ENCODE data around the gene ARHGAP15. TPM values are rescaled to one million over a fixed set of nuclear protein-coding genes. Genes with fewer than 3 reads are reported as not detected.

Gene ARHGAP15
- total and polyA plus RNA-seq, 2 experiments from 2014 or later, result 0.26 TPM; not detected in 1

DNA sequence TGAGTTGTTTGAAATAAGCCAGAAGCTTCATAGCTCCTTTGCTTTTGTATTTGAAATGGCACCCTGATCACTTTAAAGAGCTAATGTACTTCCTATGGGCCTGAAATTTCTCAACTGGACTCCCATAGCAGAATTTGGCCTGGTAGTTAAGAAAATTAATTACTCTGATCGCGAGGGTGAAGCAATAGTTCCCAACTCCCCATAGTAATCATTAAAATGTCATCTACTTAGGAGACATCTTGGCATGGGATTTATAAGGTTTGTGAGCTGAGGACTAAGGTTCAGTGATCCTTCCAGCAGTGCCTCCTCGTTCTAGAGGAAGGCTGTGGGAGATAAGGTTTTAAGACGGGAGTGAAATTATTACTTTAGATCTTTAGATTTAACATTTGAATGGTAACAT lies 581.0 kb downstream of the ARHGAP15 start (continued):
- TF ChIP-seq, protein P1, sequence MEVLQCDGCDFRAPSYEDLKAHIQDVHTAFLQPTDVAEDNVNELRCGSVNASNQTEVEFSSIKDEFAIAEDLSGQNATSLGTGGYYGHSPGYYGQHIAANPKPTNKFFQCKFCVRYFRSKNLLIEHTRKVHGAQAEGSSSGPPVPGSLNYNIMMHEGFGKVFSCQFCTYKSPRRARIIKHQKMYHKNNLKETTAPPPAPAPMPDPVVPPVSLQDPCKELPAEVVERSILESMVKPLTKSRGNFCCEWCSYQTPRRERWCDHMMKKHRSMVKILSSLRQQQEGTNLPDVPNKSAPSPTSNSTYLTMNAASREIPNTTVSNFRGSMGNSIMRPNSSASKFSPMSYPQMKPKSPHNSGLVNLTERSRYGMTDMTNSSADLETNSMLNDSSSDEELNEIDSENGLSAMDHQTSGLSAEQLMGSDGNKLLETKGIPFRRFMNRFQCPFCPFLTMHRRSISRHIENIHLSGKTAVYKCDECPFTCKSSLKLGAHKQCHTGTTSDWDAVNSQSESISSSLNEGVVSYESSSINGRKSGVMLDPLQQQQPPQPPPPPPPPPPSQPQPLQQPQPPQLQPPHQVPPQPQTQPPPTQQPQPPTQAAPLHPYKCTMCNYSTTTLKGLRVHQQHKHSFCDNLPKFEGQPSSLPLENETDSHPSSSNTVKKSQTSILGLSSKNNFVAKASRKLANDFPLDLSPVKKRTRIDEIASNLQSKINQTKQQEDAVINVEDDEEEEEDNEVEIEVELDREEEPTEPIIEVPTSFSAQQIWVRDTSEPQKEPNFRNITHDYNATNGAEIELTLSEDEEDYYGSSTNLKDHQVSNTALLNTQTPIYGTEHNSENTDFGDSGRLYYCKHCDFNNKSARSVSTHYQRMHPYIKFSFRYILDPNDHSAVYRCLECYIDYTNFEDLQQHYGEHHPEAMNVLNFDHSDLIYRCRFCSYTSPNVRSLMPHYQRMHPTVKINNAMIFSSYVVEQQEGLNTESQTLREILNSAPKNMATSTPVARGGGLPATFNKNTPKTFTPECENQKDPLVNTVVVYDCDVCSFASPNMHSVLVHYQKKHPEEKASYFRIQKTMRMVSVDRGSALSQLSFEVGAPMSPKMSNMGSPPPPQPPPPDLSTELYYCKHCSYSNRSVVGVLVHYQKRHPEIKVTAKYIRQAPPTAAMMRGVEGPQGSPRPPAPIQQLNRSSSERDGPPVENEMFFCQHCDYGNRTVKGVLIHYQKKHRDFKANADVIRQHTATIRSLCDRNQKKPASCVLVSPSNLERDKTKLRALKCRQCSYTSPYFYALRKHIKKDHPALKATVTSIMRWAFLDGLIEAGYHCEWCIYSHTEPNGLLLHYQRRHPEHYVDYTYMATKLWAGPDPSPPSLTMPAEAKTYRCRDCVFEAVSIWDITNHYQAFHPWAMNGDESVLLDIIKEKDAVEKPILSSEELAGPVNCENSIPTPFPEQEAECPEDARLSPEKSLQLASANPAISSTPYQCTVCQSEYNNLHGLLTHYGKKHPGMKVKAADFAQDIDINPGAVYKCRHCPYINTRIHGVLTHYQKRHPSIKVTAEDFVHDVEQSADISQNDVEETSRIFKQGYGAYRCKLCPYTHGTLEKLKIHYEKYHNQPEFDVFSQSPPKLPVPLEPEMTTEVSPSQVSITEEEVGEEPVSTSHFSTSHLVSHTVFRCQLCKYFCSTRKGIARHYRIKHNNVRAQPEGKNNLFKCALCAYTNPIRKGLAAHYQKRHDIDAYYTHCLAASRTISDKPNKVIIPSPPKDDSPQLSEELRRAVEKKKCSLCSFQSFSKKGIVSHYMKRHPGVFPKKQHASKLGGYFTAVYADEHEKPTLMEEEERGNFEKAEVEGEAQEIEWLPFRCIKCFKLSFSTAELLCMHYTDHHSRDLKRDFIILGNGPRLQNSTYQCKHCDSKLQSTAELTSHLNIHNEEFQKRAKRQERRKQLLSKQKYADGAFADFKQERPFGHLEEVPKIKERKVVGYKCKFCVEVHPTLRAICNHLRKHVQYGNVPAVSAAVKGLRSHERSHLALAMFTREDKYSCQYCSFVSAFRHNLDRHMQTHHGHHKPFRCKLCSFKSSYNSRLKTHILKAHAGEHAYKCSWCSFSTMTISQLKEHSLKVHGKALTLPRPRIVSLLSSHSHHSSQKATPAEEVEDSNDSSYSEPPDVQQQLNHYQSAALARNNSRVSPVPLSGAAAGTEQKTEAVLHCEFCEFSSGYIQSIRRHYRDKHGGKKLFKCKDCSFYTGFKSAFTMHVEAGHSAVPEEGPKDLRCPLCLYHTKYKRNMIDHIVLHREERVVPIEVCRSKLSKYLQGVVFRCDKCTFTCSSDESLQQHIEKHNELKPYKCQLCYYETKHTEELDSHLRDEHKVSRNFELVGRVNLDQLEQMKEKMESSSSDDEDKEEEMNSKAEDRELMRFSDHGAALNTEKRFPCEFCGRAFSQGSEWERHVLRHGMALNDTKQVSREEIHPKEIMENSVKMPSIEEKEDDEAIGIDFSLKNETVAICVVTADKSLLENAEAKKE (CRISPR knock-in tag; IDR thresholded peaks at IDR 0.05), result no peak
- TF ChIP-seq JUNB (IDR thresholded peaks at IDR 0.05; ENCODE audit: unreplicated experiment) (no peak), ZNF331 (CRISPR knock-in tag; IDR thresholded peaks at IDR 0.05; ENCODE audit: low read depth) (no peak)

DNA sequence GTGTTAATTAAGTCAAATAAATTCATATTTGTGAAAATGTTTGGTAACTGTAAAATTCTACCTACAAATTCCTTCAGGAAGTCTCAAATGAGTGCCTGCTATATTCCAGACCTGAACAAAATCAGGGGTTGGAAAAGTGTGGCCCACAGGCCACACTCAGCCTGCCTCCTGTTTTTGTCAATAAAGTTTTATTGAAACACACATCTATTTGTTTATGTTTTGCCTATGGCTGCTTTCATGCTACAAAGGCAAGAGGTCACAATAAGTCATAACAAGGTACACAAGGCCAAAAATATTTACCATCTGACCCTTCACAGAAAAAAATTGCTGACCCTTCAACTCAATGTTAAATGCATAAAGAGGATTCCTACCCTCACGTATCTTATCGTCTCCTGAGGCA lies 581.7 kb downstream of the ARHGAP15 start:
- no peaks in the 10 kb centered on the region for H3K27me3 ChIP-seq (ENCODE audit: insufficient read depth)
- no peaks in the 10 kb centered on the region for H3F3A ChIP-seq (replicated peaks; ENCODE audit: low read depth)
- no peaks in the 10 kb centered on the region for H3K9me2 ChIP-seq (ENCODE audit: insufficient read depth)
- H3K4me1 ChIP-seq (ENCODE audit: insufficient read depth), result no peaks in the 10 kb centered on the region
- H3K27ac Mint-ChIP-seq, result no peak overlapping the region
- no peaks in the 10 kb centered on the region for H3K36me3 ChIP-seq (ENCODE audit: insufficient read depth)
- H3K9me3 Mint-ChIP-seq, result peaks cover 14% of the 10 kb centered on the region
- no peak overlapping the region for H2AFZ ChIP-seq
- no peak overlapping the region for H3K27ac ChIP-seq (ENCODE audit: low read depth)
- H3K4me3 Mint-ChIP-seq, result no peak overlapping the region
- H3K36me3 Mint-ChIP-seq (ENCODE audit: low read depth), result peaks cover 16% of the 10 kb centered on the region; the same call in 2 of the 3 replicates
- no peaks in the 10 kb centered on the region for H3K79me2 ChIP-seq (replicated peaks; ENCODE audit: insufficient read depth)
- DNase-seq (ENCODE audit: low spot score) (no peak), ATAC-seq (no peak)
- no peak for TF ChIP-seq CREB1 (CRISPR knock-in tag; IDR thresholded peaks at IDR 0.05; ENCODE audit: low read depth)
- no peak for TF ChIP-seq POLR2AphosphoS5 (IDR thresholded peaks at IDR 0.05; ENCODE audit: low read depth)
- no peak overlapping the region for H3K4me3 ChIP-seq
- no peak overlapping the region for H3K4me2 ChIP-seq
- no peaks in the 10 kb centered on the region for H3K27me3 Mint-ChIP-seq (ENCODE audit: insufficient read depth, low read depth, poor library complexity)
- no peaks in the 10 kb centered on the region for H4K20me1 ChIP-seq (replicated peaks; ENCODE audit: insufficient read depth)
- H3K4me1 Mint-ChIP-seq, result no peaks in the 10 kb centered on the region

DNA sequence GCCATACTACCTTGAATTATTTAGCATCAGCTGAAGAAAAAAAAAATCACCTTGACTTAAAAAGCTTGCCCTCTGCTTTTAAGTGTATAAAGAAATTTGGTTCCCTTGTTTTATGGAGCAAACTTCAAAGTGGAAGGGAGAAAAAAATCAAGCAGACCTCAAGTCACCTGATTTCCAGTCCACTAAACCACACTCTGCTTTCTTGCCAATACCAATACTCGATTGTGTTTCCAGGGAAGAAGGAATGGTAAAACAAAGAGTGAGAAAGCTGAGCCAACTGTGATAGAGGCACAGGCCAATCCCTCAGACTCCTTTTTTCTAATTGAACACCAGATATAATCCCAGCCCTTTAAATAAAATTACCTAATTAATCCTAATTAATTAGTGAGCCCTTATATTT lies 587.3 kb downstream of the ARHGAP15 start:
- H3K36me3 Mint-ChIP-seq (ENCODE audit: low read depth), result peaks cover 16% of the 10 kb centered on the region; the same call in 2 of the 3 replicates
- ATAC-seq (no peak), DNase-seq (ENCODE audit: low spot score) (no peak)
- H3K4me2 ChIP-seq, result no peak overlapping the region
- no peak overlapping the region for H3K4me3 ChIP-seq
- H3F3A ChIP-seq (replicated peaks; ENCODE audit: low read depth), result no peaks in the 10 kb centered on the region
- H3K27me3 ChIP-seq (ENCODE audit: insufficient read depth), result no peaks in the 10 kb centered on the region
- no peak overlapping the region for H3K4me3 Mint-ChIP-seq
- H3K27ac ChIP-seq (ENCODE audit: low read depth), result no peak overlapping the region
- H3K36me3 ChIP-seq (ENCODE audit: insufficient read depth), result no peaks in the 10 kb centered on the region
- no peak overlapping the region for H3K27ac Mint-ChIP-seq
- H3K4me1 Mint-ChIP-seq, result peaks cover 9% of the 10 kb centered on the region
- no peaks in the 10 kb centered on the region for H3K9me2 ChIP-seq (ENCODE audit: insufficient read depth)
- no peaks in the 10 kb centered on the region for H3K79me2 ChIP-seq (replicated peaks; ENCODE audit: insufficient read depth)
- peaks cover 14% of the 10 kb centered on the region for H3K9me3 Mint-ChIP-seq
- no peak overlapping the region for H2AFZ ChIP-seq
- no peaks in the 10 kb centered on the region for H3K4me1 ChIP-seq (ENCODE audit: insufficient read depth)
- no peaks in the 10 kb centered on the region for H4K20me1 ChIP-seq (replicated peaks; ENCODE audit: insufficient read depth)
- peaks cover 2% of the 10 kb centered on the region for H3K27me3 Mint-ChIP-seq (ENCODE audit: insufficient read depth, low read depth, poor library complexity)
- TF ChIP-seq EZH2 (IDR thresholded peaks at IDR 0.05; ENCODE audit: low read depth, unreplicated experiment), result no peak
- no peak for TF ChIP-seq CREB1 (CRISPR knock-in tag; IDR thresholded peaks at IDR 0.05; ENCODE audit: low read depth)
- no peak for TF ChIP-seq STAT1 (IDR thresholded peaks at IDR 0.05; ENCODE audit: unreplicated experiment)

All from GM23338 (cell line).